ENCODE measurements around the gene ASCC3.
"Not testable (repeated sequence)": the region's sequence is repeated elsewhere in the genome, so short reads cannot be mapped to it uniquely, and the experiment has no call there.

Gene ASCC3

DNA sequence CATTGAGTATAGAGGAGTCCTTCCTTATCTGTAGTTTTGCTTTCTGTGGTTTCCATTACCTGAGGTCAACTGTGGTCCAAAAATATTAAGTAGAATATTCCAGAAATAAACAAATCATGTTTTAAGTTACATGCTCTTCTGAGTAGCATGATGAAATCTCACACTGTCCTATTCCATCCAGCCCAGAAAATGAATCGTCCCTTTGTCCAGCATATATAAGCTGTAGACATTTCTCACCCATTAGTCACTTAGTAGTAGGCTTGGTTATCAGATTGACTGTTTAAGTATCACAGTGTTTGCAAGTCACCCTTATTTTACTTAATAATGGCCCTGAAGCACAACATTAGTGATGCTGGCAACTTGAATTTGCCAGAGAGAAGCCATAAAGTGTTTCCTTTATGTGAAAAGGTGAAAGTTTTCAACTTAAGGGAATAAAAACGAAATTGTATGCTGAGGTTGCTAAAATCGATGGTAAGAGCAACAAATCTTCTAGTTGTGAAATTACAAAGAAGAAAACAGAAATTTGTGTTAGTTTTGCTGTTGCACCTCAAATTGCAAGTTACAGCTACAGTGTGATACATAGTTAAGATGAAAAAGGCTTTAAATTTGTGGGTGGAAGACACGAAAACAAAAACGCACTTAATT, 217.8 kb downstream of the ASCC3 start:
- DNase-seq (ENCODE audit: low spot score) = no peak

DNA sequence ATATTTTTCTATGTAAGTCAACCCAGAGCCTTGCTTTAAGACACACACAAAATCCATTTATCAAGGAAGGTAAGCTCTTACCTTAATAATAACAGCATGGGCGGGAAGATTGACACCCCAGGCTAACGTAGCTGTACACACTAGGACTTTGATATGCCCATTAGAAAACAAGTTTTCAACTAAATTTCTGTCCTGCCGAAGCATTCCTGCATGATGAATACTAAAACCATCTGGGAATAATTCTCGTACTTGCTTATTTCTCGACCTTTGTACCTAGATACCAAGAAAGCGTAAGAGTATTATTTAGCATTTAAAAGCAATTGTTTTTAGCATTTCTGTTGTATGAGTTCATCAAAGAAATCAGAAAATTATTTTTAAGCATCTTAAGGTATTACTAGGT, 218.9 kb downstream of the ASCC3 start:
- DNase-seq (ENCODE audit: low spot score) = no peak

DNA sequence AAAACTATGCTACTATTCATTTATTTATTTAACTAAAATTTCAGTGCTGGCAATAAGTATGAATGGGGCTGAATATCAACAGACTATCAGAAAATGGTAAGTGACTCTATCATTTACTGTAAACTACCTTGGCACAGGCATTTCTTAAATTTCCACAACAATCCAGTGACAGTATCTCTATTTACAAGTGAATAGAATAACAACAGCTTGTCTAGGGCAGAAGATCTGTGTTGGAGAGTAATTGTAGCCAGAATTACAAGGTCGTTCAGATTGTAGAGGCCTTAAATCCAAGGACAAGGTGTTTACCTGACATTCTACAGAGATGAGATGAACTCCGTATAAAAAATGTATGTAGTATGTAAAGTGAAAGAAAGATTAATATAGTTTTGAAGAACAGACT, 222.6 kb downstream of the ASCC3 start:
- DNase-seq (ENCODE audit: low spot score) = no peak

DNA sequence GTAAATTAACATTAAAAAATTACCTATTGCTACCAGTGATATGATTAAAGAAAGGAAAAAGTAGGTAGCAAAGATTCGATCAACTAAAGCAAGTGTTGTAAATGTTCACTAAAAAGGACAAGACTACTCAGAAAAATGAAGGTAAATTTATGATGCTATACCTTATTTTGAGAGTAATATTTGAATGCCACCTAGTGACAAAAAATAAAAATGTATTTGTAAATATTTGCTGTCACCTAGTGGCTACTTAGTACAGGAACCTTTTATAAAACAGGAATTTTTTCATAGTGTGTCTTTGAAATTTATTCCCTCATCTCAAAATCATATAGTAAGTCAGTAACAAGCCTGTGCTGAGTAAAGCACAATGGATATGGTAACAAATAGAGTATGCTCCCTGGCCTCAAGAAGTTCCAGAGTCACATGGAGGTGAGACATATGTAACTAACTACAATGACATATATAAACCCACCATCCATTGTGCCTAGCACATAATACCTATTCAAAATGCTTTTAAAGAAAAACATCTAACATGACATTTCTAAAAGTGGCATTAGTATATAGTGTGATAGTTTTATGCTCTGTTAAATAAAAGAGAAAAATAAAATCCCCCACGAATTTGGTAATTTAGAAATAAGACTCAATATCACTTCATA, 223.3 kb downstream of the ASCC3 start:
- no peak for DNase-seq (ENCODE audit: low spot score)

DNA sequence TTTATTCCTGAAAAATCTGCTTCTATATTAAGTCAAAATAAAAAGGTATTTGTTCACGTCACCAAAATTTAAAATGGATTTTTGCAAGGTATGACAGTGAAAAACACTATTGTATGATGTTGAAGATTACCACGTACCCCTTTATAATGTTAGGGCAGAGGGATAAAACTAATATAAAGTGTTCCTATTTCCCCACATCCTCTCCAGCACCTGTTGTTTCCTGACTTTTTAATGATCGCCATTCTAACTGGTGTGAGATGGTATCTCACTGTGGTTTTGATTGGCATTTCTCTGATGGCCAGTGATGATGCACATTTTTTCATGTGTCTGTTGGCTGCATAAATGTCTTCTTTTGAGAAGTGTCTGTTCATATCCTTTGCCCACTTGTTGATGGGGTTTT, 240.0 kb downstream of the ASCC3 start:
- DNase-seq (ENCODE audit: low spot score) = not testable (repeated sequence)

DNA sequence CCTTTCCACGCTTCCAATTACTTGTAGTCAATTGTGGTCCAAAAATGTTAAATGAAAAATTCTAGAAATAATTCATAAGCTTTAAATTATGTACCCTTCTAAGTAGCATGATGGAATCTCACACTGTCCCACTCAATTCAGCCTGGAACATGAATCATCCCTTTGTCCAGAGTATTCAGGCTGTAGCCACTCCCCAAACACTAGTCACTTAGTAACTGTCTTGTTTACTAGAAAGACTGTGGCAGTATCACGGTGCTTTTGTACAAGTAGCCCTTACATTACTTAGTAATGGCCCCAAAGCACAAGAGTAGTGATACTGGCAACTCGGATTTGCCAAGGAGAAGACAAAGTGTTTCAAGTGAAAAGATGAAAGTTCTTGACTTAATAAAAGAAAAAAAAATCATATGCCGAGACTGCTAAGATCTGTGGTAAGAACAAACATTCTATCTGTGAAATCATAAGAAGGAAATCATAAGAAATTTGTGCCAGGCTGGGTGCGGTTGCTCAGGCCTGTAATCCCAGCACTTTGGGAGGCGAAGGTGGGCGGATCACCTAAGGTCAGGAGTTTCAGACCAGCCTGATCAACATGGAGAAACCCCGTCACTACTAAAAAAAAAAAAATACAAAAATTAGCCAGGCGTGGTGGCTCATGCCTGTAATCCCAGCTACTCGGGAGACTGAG, 247.9 kb downstream of the ASCC3 start:
- no peak for DNase-seq (ENCODE audit: low spot score)

DNA sequence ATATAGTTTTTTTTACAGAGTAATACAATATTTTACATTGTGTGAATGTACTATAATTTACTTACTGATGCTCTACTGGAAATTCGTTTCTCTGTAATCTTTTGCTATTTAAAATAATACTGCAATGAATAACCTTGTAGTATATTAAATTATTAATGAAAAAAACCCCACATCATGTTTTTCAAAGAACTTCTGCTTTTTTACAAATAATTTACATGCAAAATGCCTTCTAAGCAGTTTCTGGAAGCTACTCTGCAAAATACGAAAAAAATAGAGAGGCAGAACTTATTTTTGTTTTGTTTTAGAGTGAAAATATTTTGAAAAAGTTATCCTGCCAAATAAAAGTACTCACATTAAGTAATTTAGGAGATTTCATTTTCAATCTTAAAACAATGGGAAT, 250.6 kb downstream of the ASCC3 start:
- DNase-seq (ENCODE audit: low spot score) = no peak

DNA sequence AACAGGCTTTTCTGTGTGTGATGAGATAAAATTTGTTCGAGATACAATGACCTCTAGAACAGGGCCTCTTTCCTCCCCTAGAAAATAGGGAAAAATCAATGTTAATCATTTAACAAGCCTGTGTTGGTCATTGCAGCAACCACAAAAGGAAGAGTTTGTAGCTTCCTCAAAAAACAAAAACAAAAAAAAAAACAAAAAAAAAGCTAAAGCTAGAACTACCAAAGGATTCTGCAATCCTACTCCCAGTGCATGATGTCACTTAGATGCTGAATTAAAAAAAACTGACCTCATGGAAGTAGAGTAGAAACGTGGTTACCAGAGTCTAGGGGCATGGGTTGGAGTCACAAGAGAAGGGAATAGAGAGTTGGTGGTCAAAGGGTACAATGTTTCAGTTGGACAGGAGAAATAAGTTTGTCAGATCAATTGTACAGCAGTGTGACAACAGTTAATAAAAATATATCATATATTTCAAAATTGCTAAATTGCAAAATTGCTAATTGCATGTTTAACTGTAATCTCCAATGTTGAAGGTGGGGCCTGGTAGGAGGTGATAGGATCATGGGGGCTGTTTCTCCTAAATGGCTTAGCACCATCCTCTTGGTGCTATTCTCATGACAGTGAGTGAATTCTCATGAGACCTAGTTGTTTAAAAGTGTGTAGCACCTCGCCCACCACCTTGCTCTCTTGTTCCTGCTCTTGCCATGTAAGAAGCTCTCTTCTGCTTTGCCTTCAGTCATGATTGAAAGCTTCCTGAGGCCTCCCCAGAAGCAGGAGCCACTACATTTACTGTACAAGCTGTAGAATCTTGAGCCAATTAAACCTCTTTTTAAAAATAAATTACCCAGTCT, 253.0 kb downstream of the ASCC3 start:
- DNase-seq (ENCODE audit: low spot score) = no peak

DNA sequence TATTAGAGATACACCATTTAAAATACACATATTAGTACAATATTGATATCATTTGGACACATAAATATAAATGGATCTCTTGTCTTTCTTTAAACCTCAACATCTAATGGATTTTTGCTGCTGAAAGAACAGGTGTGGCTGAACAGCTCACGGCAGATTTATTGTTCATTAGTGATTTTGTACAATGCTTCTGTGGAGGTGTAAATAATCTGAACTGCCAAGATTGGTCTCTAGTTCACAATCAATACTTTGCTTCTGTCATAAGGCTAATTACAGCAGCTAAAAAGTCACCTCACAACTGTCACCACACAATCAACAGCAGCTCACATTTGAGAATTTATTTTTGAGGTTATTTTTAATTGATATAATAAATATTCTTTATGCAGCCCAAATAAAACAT, 254.4 kb downstream of the ASCC3 start:
- no peak for DNase-seq (ENCODE audit: low spot score)

DNA sequence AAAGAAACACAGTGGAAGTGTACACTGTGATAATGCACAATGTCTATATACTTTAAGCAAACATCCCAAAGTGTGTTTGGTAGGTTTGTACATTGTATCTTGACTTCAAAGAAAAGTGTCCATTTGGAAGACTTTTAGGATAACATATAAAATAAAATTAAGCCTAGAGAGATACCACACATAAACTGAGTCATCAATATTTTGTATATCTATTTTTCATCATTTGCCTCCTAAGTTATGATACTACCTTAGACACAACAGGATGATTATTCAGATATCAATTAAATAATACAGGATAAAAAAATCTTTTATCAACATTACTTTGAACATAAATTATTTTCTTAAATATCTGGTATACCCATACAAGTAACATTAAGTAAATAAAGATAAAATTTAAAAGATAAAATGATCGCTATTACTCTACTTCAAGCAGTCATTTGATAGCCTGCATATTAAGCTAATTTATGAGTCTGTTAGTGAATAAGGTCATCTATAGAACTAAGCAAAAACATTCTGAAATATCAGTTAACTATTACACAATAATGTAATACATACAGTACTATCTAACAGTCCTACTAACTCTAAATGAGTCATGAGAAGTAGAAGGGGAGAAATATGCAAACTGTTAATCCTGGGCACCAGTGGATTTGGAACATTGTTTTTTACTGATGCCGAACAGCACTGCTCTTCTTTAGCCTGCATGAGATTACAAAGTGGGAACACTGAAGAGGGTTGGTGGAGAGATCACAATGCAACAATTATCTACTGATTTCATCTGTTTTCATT, 258.0 kb downstream of the ASCC3 start:
- DNase-seq (ENCODE audit: low spot score) = no peak

DNA sequence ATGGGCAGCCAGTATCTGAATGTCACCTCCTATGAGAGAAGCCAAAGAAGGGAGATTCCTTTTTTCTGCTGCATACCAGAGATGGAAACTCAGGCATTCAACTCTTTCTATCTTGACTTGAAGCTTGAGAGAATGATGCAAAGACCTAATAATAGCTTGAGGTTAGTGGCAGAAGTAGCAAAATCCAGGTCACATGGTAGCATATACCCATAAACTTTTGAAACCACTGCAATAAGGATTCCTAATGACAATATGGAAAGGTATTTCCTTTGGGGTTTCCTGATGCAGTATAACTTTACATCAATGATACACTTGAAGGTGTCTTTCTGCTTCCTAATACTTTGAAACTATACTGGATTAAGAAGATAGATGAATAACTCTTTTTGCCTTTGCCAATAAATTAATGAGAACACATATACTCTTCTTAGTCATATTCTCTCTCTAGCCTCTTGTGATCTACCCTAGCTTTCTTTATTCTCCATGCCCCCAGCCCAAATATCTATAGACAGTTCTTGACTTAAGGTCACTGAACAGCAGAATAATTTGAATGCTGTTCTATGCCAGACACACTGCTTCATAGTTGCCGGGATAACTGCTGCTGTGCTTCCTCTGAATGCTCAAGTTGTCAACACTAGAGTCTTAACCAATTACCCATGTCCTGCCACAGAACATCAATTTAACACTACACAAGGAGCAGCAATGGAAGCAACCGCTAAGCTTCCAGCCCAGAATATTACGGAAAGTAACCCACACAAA, 260.9 kb downstream of the ASCC3 start:
- no peak for DNase-seq (ENCODE audit: low spot score)

DNA sequence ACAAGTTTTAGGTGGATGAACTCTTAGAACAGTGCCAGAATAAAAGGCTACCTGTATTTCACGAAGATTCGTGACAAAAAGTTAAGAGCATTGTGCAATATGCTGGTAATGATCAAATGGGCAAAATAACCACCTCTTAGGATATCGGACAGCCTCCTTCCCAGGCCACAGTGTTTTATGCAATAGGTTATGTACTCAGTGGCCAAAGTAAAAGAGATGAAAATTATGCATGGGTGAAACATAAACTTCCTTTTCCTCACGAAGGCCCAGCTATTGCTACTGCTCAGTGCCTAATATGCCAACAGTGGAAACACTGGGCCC, 262.8 kb downstream of the ASCC3 start:
- no peak for DNase-seq (ENCODE audit: low spot score)

DNA sequence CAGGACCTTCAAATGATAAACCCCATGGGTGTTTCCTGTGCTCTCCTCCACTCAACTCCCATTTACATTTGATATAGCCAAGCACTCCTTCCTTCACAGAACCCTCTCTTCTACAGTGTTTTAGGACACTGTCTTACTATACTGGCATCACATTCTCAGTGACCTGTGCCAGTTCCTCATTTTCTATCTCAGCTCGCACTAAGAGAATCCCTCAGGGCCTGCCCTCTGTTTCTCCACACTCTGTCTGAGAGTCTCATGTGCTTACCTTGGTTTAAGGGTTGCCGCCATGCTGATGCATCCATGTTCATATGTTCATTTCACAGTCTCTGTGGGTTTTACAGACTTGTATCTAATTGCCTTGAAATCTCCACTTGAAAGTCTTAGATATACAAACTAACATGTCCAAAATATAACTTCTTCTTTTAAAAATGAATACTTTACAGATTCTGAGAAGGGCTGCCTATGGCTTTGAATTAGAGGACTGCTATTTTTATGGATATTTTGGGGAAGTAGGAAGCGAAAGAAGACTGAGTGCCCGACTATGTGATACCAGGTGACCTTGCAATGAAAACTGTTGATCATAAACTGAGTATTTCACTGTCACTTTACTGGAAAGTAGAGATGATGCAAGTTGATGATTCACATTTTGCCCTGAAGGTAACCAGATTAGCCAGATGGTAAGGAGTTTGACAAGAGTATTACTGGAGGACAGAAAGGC, 263.3 kb downstream of the ASCC3 start:
- DNase-seq (ENCODE audit: low spot score) = no peak

DNA sequence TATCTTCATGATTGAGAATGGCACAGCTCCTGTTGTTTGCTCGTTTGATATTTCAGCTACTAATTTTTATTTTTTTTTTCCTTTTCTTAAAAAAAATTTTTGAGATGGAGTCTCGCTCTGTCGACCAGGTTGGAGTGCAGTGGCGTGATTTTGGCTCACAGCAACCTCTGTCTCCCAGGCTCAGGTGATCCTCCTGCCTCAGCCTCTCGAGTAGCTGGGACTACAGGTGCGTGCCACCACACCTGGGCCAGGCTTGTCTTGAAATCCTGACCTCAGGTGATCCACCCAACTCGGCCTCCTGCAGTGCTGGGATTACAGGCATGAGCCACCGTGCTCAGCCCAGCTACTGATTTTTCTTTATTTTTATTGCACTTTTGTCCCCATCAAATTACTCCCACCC, 266.2 kb downstream of the ASCC3 start:
- no peak for DNase-seq (ENCODE audit: low spot score)

DNA sequence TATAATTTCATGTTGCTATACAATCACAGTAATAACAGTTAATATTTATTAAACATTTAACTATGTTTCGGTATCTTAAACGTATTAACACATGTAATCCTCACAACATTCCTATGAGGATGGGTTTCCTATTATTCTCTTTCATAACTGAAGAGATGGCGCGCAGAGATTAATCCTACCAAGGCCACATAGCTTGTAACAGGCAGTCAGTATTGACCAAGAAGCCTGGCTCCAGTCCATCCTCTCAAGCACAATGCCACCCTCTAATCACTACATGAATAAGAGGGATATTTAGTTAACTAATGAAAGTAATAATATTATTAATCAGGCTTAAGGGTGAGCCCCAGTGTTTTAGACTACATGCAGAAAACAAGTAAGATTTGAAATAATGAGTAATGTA, 266.7 kb downstream of the ASCC3 start:
- no peak for DNase-seq (ENCODE audit: low spot score)

DNA sequence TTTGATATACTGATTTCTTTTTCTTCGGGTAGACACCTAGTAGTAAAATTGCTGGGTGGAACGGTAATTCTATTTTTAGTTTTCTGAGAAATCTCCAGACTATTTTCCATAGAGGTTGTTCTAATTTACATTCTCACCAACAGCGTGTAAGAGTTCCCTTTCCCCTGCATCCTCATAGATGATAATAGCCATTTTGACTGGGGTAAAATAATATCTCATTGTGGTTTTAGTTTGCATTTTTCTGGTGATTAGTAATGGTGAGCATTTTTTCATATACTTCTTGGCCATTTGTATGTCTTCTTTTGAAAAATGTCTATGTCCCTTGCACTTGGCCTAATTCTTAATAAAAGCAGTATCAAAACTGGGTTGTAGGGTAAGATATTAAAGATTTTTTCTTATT, 267.5 kb downstream of the ASCC3 start:
- DNase-seq (ENCODE audit: low spot score) = no peak

DNA sequence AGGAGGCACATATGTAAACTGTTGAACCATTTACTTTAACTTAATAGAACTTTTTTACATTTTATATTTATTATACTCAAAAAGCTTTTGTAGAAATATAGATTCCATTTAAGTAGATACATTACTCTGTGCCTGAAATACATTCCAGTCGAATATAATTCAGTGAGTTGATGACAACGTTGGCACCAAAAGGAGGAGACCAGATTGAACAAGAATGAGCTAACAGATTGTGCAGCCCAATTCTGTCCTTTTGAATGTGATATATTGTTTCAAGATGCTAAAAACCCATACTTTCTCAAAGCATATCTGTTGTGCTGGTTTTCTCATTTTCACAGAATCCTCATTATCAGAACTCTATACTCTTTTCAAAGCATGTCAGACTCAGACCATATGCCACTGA, 269.0 kb downstream of the ASCC3 start:
- DNase-seq (ENCODE audit: low spot score) = no peak

DNA sequence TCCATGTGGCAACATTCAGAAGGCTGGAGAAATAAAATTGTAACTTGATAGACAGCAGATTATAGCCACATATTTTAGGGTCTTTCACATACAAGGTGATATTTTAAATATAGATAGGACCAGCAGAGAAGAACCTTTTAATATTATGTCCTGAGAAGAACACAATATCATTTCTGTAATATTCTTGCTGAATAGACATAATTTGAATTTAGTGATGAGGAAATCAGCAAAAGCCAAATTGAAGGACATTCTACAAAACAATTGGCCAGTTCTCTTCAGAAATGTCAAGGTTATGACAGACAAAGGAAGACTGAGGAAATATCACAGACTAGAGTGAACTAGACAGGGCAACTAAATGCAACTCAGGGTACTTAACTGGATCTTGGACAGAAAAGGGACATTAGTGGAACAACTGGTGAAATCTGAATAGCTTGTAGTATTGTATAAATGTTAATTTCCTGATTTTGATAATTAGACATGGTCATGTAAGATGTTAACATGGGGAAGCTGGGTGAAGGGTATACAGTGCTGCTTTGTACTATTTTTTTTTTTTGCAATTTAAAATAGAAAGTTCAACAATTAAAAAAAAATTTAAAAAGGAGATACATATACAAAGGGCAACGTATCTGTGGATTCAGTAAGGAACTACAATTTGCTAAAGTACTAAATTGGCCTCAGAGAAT, 281.9 kb downstream of the ASCC3 start:
- DNase-seq (ENCODE audit: low spot score) = no peak

DNA sequence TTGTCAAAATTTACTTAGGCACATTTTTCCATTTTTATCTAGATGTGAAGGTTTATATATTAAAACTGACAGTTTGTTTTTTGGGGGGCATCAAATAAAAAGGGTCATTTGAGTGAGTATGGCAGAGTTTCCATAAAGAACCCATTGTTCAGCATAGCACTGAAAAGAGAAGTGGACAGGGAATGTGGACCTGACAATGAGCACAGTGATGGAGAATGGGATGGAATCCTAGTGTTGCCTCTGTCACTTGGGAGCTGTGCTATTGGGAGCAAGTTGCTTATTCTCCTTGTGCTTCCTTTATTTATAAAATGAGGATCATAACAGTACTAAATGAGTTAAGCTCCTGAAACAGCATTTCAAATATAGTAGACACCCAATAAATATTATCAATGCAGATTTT, 285.7 kb downstream of the ASCC3 start:
- DNase-seq (ENCODE audit: low spot score) = no peak

DNA sequence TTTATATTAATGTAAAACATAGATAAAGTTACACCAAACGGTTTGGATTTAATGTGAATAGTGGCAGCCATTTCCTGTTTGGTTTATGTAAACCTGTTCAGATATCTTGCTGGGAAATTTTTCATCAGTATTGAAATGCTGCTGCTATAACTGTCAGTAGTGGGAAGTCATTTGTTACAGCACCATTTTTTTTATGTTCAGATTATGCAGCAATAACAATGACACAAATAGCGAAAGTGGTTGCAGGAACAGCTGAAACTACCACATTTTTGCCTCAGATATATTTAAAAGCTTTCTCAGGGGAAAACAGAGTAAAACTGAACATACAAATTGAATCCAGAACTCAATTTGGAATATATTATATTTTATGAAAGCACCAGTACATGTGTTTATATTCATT, 287.6 kb downstream of the ASCC3 start:
- peak; percentile 9 for DNase-seq (ENCODE audit: low spot score)

Measured in activated CD4-positive, alpha-beta T cell treated with anti-CD3 and anti-CD28 coated beads, Interleukin-2, Interleukin-4, amounts not matched to agents 100 ng/mL and 50 ng/mL, durations not matched to agents 16 hours and 8 hours (primary cell).